Left ventricle myocardium superior (tissue), 1 donor: Measurements from ENCODE around the gene HEATR3. TPM values are rescaled to one million over a fixed set of nuclear protein-coding genes. Genes with fewer than 3 reads are reported as not detected.

Source experiments
- ATAC-seq: fragments of 200-7000 bp; cut with Tn5 transposase; one replicate; pipeline ENCODE4 v1.9.1; 2020; ENCODE audit warnings: mild to moderate bottlenecking, moderate library complexity
- DNase-seq: peaks from one replicate; pipeline ENCODE4 v3.0.0-alpha.2; 2020
- intact Hi-C: fragments of 100-400 bp; cut with micrococcal nuclease; formaldehyde crosslinking; loops from one replicate; pipeline ENCODE4 v1.11.0; 2022
- long read RNA-seq: library from polyadenylated mRNA; unstranded; transcript quantifications from one replicate; pipeline ENCODE4 v2.0.0, GENCODE V29; 2021
- total RNA-seq: library from RNA; stranded (reverse); fragmentation: NEBNext Ultra II Directional; extraction: Animal tissue kit (Norgen Biotek cat#: 25700); gene quantifications from one replicate; pipeline ENCODE4 v1.2.1, GENCODE V29; 2021
- donor health status: DM: no; HTN: yes; CAD: no; lungs with severe emphysema.

Gene HEATR3, protein sequence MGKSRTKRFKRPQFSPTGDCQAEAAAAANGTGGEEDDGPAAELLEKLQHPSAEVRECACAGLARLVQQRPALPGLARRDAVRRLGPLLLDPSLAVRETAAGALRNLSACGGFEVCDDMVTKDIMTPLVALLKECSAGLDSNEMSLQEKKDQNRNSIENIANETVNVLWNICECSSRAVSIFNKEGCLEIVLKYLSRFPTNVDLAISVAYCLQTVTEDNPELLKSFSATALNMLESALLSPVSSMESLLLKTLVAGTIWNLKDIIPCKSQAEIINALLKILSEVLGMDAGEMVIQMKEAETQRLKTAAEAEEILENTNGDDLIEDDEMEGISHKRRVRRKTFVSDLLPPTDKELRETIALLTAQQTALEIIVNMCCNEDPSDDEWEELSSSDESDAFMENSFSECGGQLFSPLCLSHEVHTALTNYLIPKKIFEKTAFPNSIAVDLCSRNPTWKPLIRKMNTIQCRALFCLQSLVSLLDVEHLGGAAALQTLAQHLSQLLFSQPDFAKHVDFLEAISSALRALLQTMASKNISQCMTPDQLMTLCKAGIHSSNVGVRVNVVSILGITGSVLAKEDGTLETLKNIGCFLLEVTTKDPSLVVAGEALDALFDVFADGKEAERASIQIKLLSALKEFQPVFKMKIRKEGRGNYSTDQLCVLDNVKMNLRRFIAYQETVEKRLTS
- total RNA-seq, result 9.6 TPM
- long read RNA-seq, partial matches to known transcripts, result 0 of 2 reads
- long read RNA-seq, other reads (novel, unspliced or antisense), result 2 of 2 reads

DNA sequence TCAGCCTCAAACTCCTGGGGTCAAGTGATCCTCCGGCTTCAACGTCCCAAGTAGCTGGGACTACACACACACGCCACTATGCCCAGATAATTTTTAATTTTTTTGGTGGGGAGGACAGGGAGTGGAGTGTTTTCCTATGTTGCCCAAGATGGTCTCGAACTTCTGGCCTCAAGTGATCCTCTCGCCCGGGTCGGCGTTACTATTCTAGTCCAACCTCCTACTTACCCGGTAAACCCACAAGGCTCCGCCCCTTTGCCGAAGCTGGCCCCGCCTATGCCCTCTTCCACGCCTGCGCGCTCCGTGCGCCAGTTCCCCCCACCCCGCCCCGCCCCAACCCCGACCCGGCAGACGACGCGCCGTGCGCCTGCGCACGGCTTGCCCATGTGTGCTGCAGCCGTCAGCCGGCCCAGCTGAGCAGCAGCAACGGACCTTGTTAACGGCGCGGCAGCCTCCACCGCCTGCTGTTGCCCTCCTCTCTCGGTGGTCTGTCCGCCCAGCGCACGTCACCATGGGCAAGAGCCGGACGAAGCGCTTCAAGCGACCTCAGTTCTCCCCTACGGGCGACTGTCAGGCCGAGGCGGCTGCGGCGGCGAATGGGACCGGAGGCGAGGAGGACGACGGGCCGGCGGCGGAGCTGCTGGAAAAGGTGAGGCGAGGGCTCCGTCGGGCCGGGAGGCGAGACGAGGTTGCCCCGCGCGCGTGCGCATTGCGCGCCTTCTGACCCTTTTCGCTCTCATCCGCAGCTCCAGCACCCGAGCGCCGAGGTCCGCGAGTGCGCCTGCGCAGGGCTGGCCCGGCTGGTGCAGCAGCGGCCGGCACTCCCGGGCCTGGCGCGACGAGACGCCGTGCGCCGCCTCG lies at the start of gene HEATR3:
TSS of gene HEATR3 (plus strand) at position 347 of the 858 bp plus-strand sequence. CDS start at position 509, 162 bp downstream.
- DNase-seq (peak; percentile 95), ATAC-seq (peak; percentile 98)
- intact Hi-C loops, result no loop called here

DNA sequence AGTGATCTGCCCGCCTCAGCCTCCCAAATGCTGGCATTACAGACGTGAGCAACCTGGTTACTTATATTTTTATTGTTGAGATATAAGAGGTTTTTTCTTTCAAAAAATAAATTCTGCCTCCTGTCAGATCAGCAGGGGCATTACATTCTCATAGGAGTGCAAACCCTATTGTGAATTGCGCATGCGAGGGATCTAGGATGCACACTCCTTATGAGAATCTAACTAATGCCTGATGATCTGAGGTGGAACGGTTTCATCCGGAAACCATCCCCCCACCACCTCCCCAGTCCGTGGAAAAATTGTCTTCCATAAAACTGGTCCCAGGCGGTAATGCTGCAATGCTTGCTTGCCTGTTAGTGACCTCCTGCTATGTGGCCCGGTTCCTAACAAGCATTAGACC lies 48.2 kb upstream of the HEATR3 start:
- no peak for ATAC-seq
- DNase-seq, result no peak
- intact Hi-C loops, result no loop called here

DNA sequence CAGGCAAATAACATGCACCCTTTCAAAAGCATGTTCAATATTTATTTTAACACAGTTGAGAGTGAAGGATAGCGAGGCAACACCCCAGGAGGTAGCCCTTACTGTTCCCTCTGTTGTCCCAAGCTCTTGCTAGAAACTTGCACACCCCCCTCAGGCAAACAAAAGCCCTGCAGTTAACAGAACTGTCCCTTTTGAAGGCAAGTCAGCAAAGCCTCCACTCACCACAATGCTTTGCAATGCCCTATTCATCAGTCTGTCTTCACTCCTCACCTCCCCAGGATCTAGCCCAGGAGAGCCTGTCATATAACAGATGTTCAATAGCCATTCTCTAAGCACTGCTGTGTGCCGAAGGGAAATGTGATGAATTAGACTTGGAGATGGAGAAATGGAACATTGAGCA lies 44.2 kb upstream of the HEATR3 start:
- intact Hi-C loops, result loop anchor here (10.0 kb wide), 1 partner anchor 193 kb away; no protein-coding TSS in a partner anchor
- no peak for DNase-seq
- no peak for ATAC-seq

DNA sequence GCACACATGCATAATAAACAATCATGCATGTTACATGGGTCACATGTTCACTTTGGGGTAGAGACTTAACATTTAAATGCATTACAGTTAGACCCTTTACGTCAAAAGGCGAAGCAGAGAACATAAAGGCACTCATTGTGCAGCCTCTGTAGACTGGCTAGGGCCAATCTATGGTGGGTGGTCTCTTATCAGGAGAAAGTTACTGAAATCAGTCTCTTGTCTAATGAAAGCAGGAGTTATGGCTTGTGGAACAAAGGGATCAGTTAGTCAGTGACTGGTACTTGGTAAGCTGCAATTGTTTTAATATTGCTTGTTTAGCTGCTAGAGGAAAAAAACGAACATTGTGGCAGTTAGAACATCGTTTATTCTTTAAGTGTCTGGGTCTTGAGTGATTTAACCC lies 42.1 kb upstream of the HEATR3 start:
- DNase-seq, result no peak
- intact Hi-C loops, result loop anchor here (10.0 kb wide), 1 partner anchor 191 kb away; no protein-coding TSS in a partner anchor
- no peak for ATAC-seq

DNA sequence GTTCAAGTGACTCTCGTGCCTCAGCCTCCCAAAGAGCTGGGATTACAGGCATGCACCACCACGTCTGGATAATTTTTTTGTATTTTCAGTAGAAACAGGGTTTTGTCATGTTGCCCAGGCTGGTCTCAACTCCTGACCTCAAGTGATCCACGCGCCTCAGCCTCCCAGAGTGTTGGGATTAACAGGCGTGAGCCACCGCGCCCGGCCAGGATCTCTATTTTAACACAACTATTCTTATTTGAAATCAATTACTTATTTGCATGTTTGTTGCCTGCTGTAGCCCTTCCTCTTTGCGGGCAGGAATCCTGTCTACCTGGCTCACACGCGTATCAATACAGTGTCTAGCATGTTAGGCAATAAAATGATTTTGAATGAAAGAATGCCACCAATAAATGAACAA lies 41.6 kb upstream of the HEATR3 start:
- ATAC-seq (no peak), DNase-seq (no peak)
- intact Hi-C loops, result loop anchor here (10.0 kb wide), 1 partner anchor 191 kb away; no protein-coding TSS in a partner anchor

DNA sequence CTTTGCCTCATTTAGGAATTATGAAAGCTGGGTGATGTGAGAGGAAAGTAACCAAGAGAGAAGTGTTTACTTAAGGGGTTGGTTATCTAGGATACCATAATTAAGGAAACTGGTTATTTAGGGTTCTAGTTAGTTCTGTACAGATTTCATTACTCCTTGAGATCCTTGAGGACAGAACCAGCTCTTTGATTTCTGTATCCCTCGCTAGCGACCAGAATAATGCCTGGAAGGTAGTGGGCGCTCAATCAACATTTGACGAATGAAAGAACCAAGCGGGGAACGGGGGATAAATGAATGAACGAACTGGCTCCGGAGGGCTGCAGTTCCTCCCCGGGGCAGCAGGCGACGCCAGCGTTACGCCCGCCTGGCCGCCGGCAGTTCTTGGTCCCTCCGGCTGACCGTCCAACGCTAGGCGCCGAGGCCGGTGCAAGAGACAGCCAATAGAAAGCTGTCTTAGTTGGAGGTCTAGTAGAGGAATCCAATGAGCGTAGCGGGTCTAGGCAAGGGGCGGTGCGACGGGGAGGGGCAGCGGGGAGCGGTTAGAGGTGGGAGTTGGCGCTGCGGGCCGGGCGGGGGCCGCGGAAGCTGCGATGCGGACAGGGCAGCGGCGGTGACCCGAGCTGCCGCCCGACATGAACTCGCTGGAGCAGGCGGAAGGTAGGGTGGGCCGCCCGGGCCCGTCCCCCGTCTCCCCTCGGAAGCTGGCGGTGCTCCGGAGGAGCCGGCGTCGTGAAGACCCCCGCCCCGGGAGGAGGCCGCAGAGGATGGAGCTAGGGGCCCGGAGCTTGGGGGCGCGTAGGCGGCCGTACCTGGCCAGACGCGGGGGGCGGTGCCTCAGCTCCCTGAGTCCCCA lies 40.9 kb upstream of the HEATR3 start, which contains the start of gene CNEP1R1:
TSS of gene CNEP1R1 (plus strand) at position 542 of the 853 bp plus-strand sequence. CDS start at position 633, 91 bp downstream.
- peak; percentile 96 for DNase-seq
- peak; percentile 100 for ATAC-seq
- intact Hi-C loops, result loop anchor here (10.0 kb wide), 1 partner anchor 190 kb away; no protein-coding TSS in a partner anchor

DNA sequence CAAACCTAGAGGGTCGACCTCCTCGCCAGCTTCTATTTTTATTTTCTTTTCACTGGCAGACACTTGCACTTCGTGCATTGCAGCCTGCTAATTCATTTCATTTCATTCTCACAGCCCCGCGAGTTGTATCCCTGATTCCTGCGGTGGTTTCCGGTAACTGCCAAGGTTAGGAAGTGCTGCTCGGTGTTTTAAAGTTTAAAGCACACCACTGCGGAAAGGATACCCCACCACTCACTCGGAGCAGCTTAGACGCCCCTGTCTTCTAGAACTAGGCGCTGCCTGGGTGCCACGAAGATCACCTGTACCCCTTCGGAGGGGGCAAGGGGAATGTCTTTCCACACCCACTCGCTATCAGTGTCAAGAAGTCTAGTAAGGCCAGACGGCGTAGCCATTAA lies 40.2 kb upstream of the HEATR3 start:
- ATAC-seq, result no peak
- intact Hi-C loops, result loop anchor here (10.0 kb wide), 1 partner anchor 189 kb away; no protein-coding TSS in a partner anchor
- DNase-seq, result no peak

DNA sequence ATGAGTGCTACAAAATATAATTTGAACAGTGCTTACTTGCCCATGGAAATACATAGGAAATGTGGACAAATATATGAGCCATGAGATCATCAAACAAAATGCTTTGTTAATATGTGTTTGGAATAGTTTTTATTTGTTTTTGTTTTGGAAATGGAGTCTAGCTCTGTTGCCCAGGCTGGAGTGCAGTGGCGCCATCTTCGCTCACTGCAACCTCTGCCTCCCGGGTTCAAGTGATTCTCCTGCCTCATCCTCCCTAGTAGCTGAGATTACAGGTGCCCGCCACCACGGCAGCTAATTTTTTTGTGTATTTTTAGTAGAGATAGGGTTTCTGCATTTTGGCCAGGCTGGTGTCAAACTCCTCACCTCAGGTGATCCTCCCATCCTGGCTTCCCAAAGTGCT lies 37.9 kb upstream of the HEATR3 start:
- no peak for ATAC-seq
- intact Hi-C loops, result loop anchor here (10.0 kb wide), 1 partner anchor 187 kb away; no protein-coding TSS in a partner anchor
- DNase-seq, result no peak

DNA sequence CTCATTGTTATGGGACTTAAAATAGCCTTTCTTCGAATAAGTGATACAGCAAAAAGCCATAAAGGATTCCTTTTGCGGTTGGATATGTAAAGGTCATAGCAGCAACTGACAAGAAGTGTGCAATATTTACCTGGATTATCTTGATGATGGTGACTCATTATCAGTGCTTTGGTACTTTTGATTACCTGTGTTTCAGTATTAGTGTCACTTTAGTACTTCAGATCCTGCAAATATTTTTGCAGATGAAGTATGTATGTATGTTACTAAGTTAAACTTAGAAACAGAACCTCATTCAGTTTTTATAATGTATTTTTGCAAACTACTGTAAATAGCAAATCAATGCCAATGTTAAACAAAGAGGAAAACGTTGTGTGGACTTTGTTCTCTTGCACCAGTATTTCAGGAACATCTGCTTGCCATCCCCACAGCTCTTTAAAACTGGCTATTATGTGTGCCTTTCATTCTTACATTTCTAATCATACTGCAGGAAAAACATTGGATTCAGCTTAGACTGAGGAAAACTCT lies 30.2 kb upstream of the HEATR3 start:
- DNase-seq, result no peak
- ATAC-seq, result no peak
- intact Hi-C loops, result no loop called here

DNA sequence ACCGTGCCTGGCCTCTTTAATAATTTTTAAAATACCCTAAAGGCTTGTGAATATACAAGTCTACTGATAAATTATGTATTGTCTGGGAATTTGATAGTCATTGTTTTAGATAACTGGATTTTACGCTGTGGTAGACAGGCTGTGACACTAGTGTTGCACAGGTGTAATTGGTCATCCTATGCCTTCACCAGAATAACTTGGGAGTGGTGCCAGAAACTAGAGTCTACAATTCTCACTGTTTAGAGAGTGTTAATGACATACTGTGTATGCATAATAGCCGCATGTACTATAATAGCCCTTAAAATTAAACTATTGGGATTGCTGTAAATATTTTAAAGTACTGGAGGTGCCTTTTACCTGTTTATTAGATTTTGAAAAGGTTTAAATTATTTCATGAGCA lies 29.3 kb upstream of the HEATR3 start:
- intact Hi-C loops, result no loop called here
- ATAC-seq (no peak), DNase-seq (no peak)

DNA sequence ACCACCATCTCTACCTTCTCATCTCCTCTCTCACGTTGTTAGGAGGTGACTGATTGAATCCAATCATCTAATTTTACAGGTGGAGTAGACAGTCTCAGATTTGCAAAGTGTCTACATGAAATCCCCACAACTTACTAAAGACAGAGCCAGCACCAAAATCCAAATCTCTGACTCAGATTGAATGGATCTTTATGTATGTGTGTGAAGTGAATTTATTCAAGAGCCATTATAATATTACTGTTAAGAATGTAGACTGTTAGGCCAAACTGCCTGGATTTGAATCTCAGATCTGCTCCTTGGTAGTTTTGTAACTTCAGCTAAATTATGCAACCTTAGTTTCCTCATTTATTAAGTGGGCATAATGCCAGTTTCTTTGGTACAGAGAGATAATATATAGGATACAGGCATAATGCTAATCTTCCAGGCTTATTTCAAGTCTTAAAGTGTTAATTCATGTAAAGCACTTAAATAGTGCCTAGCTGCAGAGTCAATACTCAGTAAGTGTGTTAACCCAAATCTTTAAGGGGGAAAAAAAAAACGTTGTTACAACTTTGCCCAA lies 28.0 kb upstream of the HEATR3 start:
- ATAC-seq (peak; percentile 44), DNase-seq (no peak)
- intact Hi-C loops, result no loop called here

DNA sequence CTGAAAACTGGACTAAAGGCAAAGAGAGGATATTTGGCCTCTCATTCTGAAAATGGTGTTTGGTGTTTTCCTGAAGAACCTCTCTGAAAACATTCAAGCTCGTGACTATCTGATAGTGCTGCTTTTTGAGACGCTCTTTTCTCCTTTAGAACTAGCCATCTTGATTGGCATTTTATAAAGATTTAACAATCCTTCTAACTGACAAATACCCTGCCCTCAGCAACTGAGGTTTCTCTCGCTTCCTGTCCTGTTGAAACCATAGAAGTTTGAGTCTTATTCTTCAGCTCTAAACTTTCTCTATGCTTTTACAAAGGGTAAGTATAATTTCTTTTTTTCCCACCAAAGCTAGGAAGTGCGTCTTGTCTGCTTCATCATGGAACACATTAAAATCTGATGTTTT lies 27.5 kb upstream of the HEATR3 start:
- DNase-seq, result no peak
- intact Hi-C loops, result no loop called here
- no peak for ATAC-seq

DNA sequence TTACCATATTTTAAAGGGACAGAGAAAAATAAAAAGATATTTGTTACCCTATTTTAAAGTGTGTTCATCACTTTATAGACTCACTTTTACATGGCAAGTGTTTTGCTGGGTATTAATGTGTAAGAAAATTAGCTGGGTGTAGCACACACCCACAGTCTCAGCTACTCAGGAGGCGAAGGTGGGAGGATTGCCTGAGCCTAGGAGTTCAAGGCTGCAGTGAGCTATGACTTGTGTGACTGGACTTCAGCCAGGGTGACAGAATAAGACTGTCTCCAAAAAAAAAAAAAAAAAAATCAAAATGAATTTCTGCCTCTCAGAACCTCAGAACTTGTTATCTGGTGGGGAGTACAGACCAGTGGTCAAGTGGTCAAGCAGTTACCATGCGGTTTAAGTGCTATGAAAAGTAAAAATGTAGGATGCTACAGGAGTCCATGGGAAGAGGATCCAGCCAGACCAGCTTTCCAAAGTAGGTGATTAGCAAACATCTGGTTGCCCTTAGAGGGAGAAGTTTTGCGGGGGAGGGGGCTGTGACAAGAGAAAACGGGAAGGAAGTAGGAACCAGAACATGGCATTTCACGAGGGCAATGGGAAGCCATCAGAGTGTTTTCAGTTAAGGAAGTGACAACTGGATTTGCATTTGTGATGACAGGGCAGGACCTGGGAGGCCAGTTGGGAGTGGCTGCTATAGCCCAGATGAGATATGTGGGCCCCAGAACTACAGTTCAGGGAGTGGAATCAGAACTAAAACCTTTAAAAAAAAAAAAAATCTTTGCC lies 26.8 kb upstream of the HEATR3 start:
- peak; percentile 89 for ATAC-seq
- DNase-seq, result no peak
- intact Hi-C loops, result no loop called here

DNA sequence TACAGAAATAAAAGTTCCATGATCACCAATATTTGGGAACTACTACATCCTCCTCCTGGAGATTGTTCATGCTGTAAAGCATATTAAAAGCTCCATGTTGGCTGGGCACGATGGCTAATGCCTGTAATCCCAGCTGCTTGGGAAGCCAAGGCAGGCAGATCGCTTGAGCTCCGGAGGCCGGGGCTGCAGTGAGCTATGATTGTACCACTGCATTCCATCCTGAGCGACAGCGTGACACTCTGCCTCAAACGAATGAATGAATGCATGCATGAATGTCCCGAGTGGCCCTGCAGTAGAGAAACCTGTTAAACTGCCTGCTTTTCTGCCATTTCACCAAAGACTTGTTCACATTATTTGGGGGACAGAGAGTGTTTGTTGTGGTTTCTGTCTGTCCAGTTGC lies 25.8 kb upstream of the HEATR3 start:
- intact Hi-C loops, result no loop called here
- DNase-seq, result no peak
- ATAC-seq, result no peak

DNA sequence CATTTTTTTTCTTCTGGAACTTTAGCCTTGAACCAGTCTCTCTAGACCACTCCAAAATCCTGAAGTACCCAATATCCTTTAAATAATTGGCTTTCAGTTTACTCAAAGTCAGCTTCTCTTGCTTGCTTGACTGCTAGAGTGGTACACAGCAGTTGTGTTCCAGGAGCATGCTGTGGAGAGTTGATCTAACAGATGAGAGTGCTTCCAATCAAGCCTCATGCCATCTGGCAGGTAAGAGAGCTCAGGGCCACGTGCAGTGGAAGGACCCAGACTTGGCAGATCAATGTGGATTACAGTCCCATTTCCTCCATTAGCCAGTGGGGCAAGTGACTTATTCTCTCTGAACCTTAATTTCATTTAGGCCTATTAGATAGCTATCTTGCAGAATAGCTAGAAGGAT lies 25.1 kb upstream of the HEATR3 start:
- intact Hi-C loops, result no loop called here
- ATAC-seq (no peak), DNase-seq (no peak)

DNA sequence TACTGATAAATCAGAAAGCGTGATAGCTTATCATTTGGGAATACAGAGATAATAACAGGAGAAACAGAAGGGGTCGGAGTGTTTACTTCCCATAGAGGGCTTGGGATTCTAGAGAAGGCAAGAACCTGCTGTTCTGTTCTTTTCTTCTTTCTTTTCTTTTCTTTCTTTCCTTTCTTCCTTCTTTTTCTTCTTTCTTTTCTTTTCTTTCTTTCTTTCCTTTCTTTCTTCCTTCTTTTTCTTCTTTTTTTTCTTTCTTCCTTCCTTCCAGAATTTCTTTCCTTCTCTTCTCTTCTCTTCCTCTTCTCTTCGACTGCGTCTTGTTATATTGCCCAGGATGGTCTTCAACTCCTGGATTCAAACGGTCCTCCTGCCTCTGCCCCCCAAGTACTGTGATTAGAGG lies 22.4 kb upstream of the HEATR3 start:
- DNase-seq (no peak), ATAC-seq (no peak)
- intact Hi-C loops, result no loop called here

DNA sequence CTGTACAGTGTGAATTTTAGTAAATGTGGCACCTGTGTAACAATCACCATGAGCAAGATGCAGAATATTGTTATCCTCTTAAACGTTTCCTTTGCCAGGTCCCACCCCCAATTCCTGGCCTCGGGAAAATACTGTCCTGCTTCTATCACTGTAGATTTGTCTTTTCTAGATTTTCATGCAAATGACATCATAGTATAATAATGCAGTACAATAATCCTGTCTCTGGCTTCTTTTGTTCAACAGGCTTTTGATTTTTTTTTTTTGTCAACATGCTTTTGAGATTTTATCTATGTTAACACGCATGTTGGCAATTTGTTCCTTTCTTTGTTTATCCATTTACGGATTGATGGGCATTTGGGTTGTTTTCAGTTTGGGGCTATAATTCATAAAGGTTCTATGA lies 20.4 kb upstream of the HEATR3 start:
- no peak for ATAC-seq
- no peak for DNase-seq
- intact Hi-C loops, result no loop called here
